ENCODE results near the gene RALGAPA2.

Gene RALGAPA2

GRCh38 chr20:20687319-20687718, 25.1 kb downstream of the RALGAPA2 start:
- no peak for DNase-seq (ENCODE audit: low read depth in 4 of 4, low spot score in 1 of 4)

- DNase-seq (ENCODE audit: low read depth in 4 of 4, low spot score in 1 of 4): no peak
Measured at GRCh38 chr20:20685635-20686034, 26.8 kb downstream of the RALGAPA2 start.

- DNase-seq (ENCODE audit: low read depth in 4 of 4, low spot score in 1 of 4): no peak
Measured at GRCh38 chr20:20683481-20684321, 28.7 kb downstream of the RALGAPA2 start.

GRCh38 chr20:20683020-20683419, 29.4 kb downstream of the RALGAPA2 start:
- DNase-seq (ENCODE audit: low read depth in 4 of 4, low spot score in 1 of 4): no peak

- DNase-seq (ENCODE audit: low read depth in 4 of 4, low spot score in 1 of 4): no peak
Measured at GRCh38 chr20:20680991-20681508, 31.4 kb downstream of the RALGAPA2 start.

GRCh38 chr20:20679316-20679715, 33.1 kb downstream of the RALGAPA2 start:
- no peak for DNase-seq (ENCODE audit: low read depth in 4 of 4, low spot score in 1 of 4)

GRCh38 chr20:20677186-20677585, 35.3 kb downstream of the RALGAPA2 start:
- no peak for DNase-seq (ENCODE audit: low read depth in 4 of 4, low spot score in 1 of 4)

GRCh38 chr20:20668639-20669038, 43.8 kb downstream of the RALGAPA2 start:
- no peak for DNase-seq (ENCODE audit: low read depth in 4 of 4, low spot score in 1 of 4)

- no peak for DNase-seq (ENCODE audit: low read depth in 4 of 4, low spot score in 1 of 4)
Measured at GRCh38 chr20:20666359-20666758, 46.1 kb downstream of the RALGAPA2 start.

- no peak for DNase-seq (ENCODE audit: low read depth in 4 of 4, low spot score in 1 of 4)
Measured at GRCh38 chr20:20665606-20666332, 46.7 kb downstream of the RALGAPA2 start.

- no peak for DNase-seq (ENCODE audit: low read depth in 4 of 4, low spot score in 1 of 4)
Measured at GRCh38 chr20:20664795-20665589, 47.5 kb downstream of the RALGAPA2 start.

GRCh38 chr20:20663841-20664240, 48.6 kb downstream of the RALGAPA2 start:
- no peak for DNase-seq (ENCODE audit: low read depth in 4 of 4, low spot score in 1 of 4)

- no peak for DNase-seq (ENCODE audit: low read depth in 4 of 4, low spot score in 1 of 4)
Measured at GRCh38 chr20:20658871-20659431, 53.5 kb downstream of the RALGAPA2 start.

GRCh38 chr20:20658123-20658522, 54.3 kb downstream of the RALGAPA2 start:
- no peak for DNase-seq (ENCODE audit: low read depth in 4 of 4, low spot score in 1 of 4)

GRCh38 chr20:20657092-20657491, 55.4 kb downstream of the RALGAPA2 start:
- no peak for DNase-seq (ENCODE audit: low read depth in 4 of 4, low spot score in 1 of 4)

- DNase-seq (ENCODE audit: low read depth in 4 of 4, low spot score in 1 of 4): no peak
Measured at GRCh38 chr20:20655883-20656282, 56.6 kb downstream of the RALGAPA2 start.

- no peak for DNase-seq (ENCODE audit: low read depth in 4 of 4, low spot score in 1 of 4)
Measured at GRCh38 chr20:20649945-20650344, 62.5 kb downstream of the RALGAPA2 start.

GRCh38 chr20:20643927-20644326, 68.5 kb downstream of the RALGAPA2 start:
- DNase-seq (ENCODE audit: low read depth in 4 of 4, low spot score in 1 of 4): no peak

GRCh38 chr20:20641783-20642182, 70.7 kb downstream of the RALGAPA2 start:
- DNase-seq (ENCODE audit: low read depth in 4 of 4, low spot score in 1 of 4): no peak

GRCh38 chr20:20638878-20639277, 73.6 kb downstream of the RALGAPA2 start:
- DNase-seq (ENCODE audit: low read depth in 4 of 4, low spot score in 1 of 4): no peak

Measured in stimulated activated CD4-positive, alpha-beta T cell treated with anti-CD3 and anti-CD28 coated beads, Interleukin-1b, Interleukin-23, amount 100 ng/mL, for 24 hours (primary cell).